ENCODE data around the gene EHMT1. TPM values are rescaled to one million over a fixed set of nuclear protein-coding genes. Genes with fewer than 3 reads are reported as not detected.
"Not testable (repeated sequence)": the region's sequence is repeated elsewhere in the genome, so short reads cannot be mapped to it uniquely, and the experiment has no call there.

The EHMT1 gene
- polyA plus RNA-seq, 3 donors from 2014 or later, result 14.1 to 62.7 (median 14.8) TPM

DNA sequence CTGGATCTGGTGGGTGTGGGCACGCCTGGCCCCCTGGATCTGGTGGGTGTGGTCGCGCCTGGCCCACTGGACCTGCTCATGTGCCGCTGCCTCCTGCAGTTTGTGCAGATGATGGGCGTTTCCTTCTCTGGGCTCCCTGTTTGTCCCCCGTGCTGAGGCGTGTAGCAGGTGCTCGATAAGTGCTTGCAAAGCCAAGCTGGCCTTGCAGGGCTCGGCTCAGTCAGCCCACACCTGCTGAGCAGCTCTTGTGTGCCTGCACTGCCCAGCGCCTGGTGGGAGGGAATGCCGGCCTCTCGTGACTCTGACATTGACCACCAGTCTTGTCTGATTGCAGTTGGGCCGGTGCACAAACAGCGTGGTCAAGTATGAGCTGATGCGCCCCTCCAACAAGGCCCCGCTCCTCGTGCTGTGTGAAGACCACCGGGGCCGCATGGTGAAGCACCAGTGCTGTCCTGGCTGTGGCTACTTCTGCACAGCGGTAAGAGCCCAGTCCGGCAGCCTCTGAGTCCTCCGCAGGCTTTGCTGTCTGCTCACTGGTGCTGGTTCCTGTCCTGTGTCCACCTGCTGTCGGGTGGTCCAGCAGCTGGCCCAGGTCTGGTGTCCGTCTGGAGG lies 156.1 kb downstream of the EHMT1 start:
- no peak for DNase-seq
- no peak overlapping the region for H3K4me3 Mint-ChIP-seq
- peaks cover 2 to 8% (median 4%) of the 10 kb centered on the region in 3 donors for H3K27me3 Mint-ChIP-seq (ENCODE audit: low read depth in 3 of 3)
- peaks cover 7 to 16% of the 10 kb centered on the region in 2 donors for H3K4me1 Mint-ChIP-seq
- H3K27ac Mint-ChIP-seq, result no peak overlapping the region
- H3K9me3 Mint-ChIP-seq, result no peaks in the 10 kb centered on the region
- H3K36me3 Mint-ChIP-seq, result peaks cover 23 to 49% (median 29%) of the 10 kb centered on the region in 3 donors

DNA sequence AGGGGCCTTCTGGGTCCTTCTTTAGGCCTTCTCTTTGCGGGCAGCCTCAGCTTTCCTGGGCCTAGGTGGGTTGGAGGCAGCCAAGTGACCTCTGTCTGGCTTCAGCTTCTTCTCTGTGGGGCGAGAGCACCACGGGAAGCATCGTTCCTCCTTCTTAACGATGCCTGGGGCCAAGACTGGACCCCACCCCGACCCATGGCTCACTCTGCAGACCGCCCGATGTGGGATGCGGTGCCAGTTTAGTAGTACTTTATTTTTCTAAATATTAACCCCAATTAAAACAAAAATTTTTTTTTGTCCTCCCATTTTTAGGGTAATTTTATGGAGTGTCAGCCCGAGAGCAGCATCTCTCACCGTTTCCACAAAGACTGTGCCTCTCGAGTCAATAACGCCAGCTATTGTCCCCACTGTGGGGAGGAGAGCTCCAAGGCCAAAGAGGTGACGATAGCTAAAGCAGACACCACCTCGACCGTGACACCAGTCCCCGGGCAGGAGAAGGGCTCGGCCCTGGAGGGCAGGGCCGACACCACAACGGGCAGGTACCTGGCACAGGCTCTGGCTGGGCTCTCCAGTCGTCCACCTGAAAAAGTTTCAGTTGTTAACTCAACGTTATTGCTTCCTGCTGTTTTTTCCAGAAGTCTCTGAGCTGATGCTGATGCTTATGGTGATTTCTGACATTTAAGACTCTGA lies 157.6 kb downstream of the EHMT1 start:
- H3K9me3 Mint-ChIP-seq, result no peaks in the 10 kb centered on the region
- H3K36me3 Mint-ChIP-seq, result peaks cover 11 to 34% (median 19%) of the 10 kb centered on the region in 3 donors
- DNase-seq, result no peak
- H3K27me3 Mint-ChIP-seq (ENCODE audit: low read depth in 3 of 3), result peaks cover 0 to 7% (median 4%) of the 10 kb centered on the region in 3 donors
- H3K4me1 Mint-ChIP-seq, result peaks cover 0 to 5% of the 10 kb centered on the region in 2 donors
- H3K4me3 Mint-ChIP-seq, result no peak overlapping the region
- H3K27ac Mint-ChIP-seq, result peak overlapping the region in 1 of 6 donors; percentile 17

DNA sequence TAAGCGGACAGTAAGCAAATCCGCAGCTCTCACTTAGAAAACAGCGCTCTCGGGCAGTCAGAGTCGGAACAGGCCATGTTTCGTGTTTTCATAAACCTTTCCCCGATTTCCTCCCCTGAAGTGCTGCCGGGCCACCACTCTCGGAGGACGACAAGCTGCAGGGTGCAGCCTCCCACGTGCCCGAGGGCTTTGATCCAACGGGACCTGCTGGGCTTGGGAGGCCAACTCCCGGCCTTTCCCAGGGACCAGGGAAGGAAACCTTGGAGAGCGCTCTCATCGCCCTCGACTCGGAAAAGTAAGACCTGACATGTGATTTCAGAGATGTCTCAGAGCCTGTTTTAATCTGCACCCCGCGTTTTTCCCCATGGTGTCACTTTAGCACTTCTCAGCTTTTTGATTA lies 159.0 kb downstream of the EHMT1 start:
- Mint-ChIP-seq H3K4me3 (no peak overlapping the region), H3K27ac (peak overlapping the region in 1 of 6 donors; percentile 20), H3K9me3 (no peaks in the 10 kb centered on the region), H3K36me3 (peaks cover 16 to 37% (median 23%) of the 10 kb centered on the region in 3 donors), H3K4me1 (peaks cover 0 to 8% of the 10 kb centered on the region in 2 donors), H3K27me3 (ENCODE audit: low read depth in 3 of 3) (peaks cover 0 to 8% (median 4%) of the 10 kb centered on the region in 3 donors)
- no peak for DNase-seq

DNA sequence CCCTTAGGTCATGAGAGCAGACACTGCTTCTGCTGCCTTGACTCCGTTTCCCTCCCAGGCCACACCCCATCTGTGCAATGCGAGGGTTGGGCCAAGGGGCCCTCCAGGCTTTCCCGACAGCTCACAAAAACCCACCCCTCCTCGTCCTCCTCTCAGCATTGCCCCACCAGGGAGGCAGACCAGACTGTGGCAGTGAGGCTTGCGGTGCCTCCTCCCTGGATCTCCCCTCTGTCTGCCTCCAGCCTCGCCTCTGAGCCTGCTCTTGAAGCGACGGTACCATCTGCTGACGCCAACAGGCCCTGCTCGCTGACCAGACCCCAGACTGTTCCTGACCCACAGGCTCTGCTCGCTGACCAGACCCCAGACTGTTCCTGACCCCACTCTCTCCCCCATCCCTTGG lies 159.5 kb downstream of the EHMT1 start:
- peaks cover 22 to 40% (median 29%) of the 10 kb centered on the region in 3 donors for H3K36me3 Mint-ChIP-seq
- DNase-seq, result no peak
- H3K4me3 Mint-ChIP-seq, result no peak overlapping the region
- H3K4me1 Mint-ChIP-seq, result peaks cover 2 to 13% of the 10 kb centered on the region in 2 donors
- peaks cover 0 to 9% (median 4%) of the 10 kb centered on the region in 3 donors for H3K27me3 Mint-ChIP-seq (ENCODE audit: low read depth in 3 of 3)
- peak overlapping the region in 2 of 6 donors; percentile 35 to 54 for H3K27ac Mint-ChIP-seq
- H3K9me3 Mint-ChIP-seq, result no peaks in the 10 kb centered on the region

DNA sequence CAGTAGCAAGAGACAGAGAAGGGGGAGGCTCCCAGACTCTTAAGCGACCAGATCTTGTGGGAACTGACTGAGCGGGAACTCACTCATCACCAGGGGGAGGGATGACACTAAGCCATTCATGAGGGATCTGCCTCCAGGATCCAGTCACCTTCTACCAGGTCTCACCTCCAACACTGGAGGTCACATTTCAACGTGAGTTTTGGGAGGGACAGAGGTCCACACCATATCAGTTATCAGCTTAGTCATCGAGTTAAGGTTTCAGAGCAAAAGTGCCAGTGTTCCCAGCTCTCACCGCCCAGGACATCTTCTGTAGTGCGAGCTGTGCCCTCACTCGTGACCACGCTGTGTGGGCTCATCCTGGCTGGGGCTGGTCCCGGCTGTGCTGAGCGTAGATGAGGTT lies 160.1 kb downstream of the EHMT1 start:
- Mint-ChIP-seq H3K9me3 (no peaks in the 10 kb centered on the region), H3K27ac (peak overlapping the region in 2 of 6 donors; percentile 30 to 54), H3K4me1 (peaks cover 2 to 16% of the 10 kb centered on the region in 2 donors), H3K36me3 (peaks cover 23 to 42% (median 29%) of the 10 kb centered on the region in 3 donors), H3K4me3 (no peak overlapping the region), H3K27me3 (ENCODE audit: low read depth in 3 of 3) (peaks cover 0 to 9% (median 4%) of the 10 kb centered on the region in 3 donors)
- DNase-seq, result no peak

DNA sequence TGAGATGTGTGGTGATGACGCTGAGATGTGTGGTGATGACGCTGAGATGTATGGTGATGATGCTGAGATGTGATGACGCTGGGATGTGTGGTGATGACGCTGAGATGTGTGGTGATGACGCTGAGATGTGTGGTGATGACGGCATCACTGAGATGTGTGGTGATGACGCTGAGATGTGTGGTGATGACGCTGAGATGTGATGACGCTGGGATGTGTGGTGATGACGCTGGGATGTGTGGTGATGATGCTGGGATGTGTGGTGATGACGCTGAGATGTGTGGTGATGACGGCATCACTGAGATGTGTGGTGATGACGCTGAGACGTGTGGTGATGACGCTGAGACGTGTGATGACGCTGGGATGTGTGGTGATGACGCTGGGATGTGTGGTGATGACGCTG lies 161.2 kb downstream of the EHMT1 start:
- peaks cover 23 to 42% (median 29%) of the 10 kb centered on the region in 3 donors for H3K36me3 Mint-ChIP-seq
- peaks cover 0 to 11% (median 4%) of the 10 kb centered on the region in 3 donors for H3K27me3 Mint-ChIP-seq (ENCODE audit: low read depth in 3 of 3)
- DNase-seq, H3K9me3 Mint-ChIP-seq, H3K27ac Mint-ChIP-seq, H3K4me3 Mint-ChIP-seq: not testable (repeated sequence)
- H3K4me1 Mint-ChIP-seq, result peaks cover 5 to 19% of the 10 kb centered on the region in 2 donors

DNA sequence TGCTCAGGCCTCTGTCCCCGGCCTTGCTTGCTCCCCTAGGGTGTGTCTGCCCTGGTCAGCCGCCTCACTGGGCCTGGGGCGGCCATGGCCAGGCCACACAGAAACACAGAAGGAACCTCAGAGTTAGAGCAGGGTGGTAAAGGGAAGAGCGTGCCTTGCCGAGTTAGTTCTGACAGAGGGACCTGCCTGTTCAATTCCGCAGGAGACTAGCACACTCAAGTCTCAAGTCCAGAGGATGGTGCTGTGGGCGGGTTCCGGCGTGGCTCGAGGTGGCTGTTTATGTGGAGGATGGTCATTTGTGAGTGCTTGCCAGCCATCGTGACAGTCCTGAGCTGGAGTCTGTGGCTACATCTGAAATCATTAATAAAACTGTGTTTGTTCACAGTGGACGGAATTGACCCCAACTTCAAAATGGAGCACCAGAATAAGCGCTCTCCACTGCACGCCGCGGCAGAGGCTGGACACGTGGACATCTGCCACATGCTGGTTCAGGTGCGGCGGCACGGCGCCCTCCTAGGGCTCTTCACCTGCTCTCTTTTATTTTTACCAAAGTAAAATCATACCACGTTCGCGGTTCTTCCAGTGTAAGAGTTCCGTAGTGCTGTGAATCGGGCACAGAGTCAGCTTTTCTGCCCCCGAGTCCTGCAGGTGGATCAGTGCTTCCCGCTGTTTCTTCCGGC lies 163.2 kb downstream of the EHMT1 start:
- peaks cover 7 to 18% of the 10 kb centered on the region in 2 donors for H3K4me1 Mint-ChIP-seq
- no peak overlapping the region for H3K4me3 Mint-ChIP-seq
- H3K9me3 Mint-ChIP-seq, result no peaks in the 10 kb centered on the region
- no peak overlapping the region for H3K27ac Mint-ChIP-seq
- DNase-seq, result no peak
- peaks cover 18 to 43% (median 24%) of the 10 kb centered on the region in 3 donors for H3K36me3 Mint-ChIP-seq
- peaks cover 0 to 10% (median 8%) of the 10 kb centered on the region in 3 donors for H3K27me3 Mint-ChIP-seq (ENCODE audit: low read depth in 3 of 3)

DNA sequence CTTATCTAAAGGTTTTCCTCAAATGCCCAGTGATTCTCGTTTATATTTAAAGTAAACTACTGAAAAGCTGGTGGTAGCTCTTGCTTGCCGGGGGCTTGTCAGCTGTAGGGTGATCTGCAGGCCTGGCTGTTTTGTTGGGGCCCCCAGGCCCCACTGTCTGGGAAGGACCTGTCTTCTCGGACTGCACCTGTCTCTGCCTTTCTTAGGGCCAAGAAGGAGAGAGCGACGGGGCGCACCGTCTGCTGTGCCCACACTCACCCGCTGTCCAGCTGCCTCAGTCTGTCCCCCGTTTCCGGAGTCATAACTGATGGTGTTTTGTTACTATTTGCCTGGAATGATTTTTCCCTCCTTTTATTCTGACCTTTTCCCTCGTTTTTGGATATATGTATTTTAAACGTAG lies 164.7 kb downstream of the EHMT1 start:
- peak overlapping the region in 4 of 6 donors; percentile 30 to 67 (median 50) for H3K27ac Mint-ChIP-seq

DNA sequence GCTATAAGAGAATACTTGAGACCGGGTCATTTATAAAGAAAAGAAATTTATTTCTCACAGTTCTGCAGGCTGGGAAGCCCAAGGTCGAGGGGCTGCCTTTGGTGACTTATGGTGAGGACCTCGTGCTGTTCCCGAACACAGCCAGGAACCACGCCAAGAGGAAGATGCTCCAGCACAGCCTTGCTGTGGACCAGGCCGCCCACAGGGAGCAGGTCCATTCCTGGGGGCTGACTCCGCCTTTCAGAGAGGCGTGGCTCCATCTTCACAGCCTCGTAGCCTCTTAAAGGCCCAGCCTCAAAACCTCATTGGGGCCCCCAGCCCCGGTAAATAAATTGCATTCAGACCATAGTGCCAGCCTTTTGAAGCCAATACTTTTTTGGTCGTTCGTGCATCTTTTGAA lies 165.2 kb downstream of the EHMT1 start:
- Mint-ChIP-seq H3K27me3 (ENCODE audit: low read depth in 3 of 3) (peaks cover 5 to 11% (median 6%) of the 10 kb centered on the region in 3 donors), H3K4me3 (no peak overlapping the region), H3K36me3 (peaks cover 10 to 26% (median 12%) of the 10 kb centered on the region in 3 donors), H3K27ac (peak overlapping the region in 1 of 6 donors; percentile 67), H3K9me3 (no peaks in the 10 kb centered on the region), H3K4me1 (peaks cover 11 to 21% of the 10 kb centered on the region in 2 donors)
- no peak for DNase-seq

More for the DNA sequence above, 164.7 kb downstream of the EHMT1 start:
- DNase-seq, result no peak
- H3K27me3 Mint-ChIP-seq (ENCODE audit: low read depth in 3 of 3), result peaks cover 6 to 10% (median 9%) of the 10 kb centered on the region in 3 donors
- H3K4me1 Mint-ChIP-seq, result peaks cover 11 to 21% of the 10 kb centered on the region in 2 donors
- no peak overlapping the region for H3K4me3 Mint-ChIP-seq
- peaks cover 15 to 32% (median 17%) of the 10 kb centered on the region in 3 donors for H3K36me3 Mint-ChIP-seq
- H3K9me3 Mint-ChIP-seq, result no peaks in the 10 kb centered on the region

DNA sequence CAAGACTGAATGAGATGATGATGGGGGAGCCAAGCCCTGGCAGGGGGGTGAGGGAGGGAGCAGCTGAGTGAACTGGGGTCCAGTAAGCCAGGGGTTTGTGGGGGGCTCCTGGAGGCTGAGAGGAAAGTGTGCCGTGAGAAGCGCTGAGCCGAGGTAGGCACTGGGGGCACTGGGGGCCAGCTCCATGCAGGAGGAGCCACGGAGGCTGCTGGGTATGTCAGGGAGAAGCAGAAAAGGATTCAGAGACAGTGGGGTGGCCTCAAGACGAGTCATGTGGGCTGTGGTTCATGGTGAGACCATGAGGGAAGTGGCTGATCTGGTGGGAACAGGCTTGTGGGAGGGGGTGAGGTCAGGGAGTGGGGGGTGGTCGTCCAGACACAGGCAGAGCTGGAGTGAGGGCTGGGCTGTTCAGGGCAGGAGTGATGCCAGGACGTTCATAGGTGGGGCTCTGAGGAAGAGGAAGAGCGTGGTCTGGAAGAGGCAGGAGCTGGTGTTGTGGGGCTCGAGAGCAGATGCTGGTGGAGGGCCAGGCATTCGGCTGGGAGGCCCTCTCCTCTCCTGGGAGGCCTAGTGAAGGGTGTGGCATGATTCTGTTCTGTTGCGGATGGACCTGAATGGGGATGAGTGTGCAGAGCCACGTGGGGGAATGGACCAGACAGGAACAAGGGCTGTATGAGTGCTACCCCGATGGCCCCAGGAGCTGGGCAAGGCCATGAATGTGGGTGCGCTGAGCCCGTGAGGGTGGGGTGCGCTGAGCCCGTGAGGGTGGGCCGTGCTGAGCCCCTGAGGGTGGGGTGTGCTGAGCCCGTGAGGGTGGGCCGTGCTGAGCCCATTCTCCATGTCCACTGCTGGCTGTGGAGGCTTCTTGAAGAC lies 166.1 kb downstream of the EHMT1 start:
- Mint-ChIP-seq H3K4me1 (peaks cover 11 to 21% of the 10 kb centered on the region in 2 donors), H3K9me3 (no peaks in the 10 kb centered on the region), H3K36me3 (peaks cover 10 to 26% (median 12%) of the 10 kb centered on the region in 3 donors), H3K27me3 (ENCODE audit: low read depth in 3 of 3) (peaks cover 5 to 8% (median 6%) of the 10 kb centered on the region in 3 donors), H3K4me3 (no peak overlapping the region), H3K27ac (peak overlapping the region in 1 of 6 donors; percentile 55)
- DNase-seq, result no peak

DNA sequence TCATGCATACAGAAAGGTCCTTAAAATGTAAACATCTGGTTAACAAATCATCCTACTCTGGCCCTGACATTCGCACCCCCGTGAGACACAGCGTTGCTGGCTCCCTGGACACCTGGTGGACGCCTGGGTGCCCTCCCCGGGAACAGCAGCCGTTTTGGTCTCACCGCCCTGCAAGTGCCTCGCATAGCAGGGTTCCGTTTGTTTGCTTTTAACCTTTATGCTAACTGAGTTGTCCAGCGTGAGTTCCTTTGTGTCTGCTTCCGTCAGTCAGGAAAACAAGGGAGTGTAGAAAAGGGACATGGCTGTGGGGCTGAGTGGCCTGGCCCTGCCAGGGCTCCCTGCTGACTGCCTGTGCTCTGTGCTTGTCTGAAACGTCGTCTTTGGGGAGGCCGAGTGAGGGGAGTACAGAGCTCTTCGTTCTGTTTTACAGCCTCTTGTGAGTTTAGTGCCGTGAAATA lies 166.9 kb downstream of the EHMT1 start:
- DNase-seq, result no peak
- Mint-ChIP-seq H3K9me3 (no peaks in the 10 kb centered on the region), H3K4me3 (no peak overlapping the region), H3K4me1 (peaks cover 11 to 21% of the 10 kb centered on the region in 2 donors), H3K27me3 (ENCODE audit: low read depth in 3 of 3) (peaks cover 5 to 8% (median 6%) of the 10 kb centered on the region in 3 donors), H3K27ac (peak overlapping the region in 2 of 6 donors; percentile 31 to 41), H3K36me3 (peaks cover 10 to 30% (median 12%) of the 10 kb centered on the region in 3 donors)

DNA sequence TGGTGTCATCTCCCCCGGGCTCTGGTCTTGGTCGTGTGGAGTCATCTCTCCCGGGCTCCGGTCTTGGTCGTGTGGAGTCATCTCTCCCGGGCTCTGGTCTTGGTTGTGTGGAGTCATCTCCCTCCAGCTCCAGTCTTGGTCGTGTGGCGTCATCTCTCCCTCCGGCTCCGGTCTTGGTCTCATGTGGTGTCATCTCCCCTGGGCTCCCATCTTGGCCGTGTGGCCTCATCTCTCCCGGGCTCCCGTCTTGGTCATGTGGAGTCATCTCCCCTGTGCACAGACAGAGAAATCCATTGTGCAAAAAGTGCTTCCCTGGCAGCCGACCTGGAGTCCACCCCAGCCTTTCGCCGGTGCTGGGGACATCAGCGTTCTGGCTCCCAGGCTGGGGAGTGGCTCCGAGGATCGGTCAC lies 167.7 kb downstream of the EHMT1 start:
- peak overlapping the region in 1 of 6 donors; percentile 46 for H3K27ac Mint-ChIP-seq
- H3K4me1 Mint-ChIP-seq, result peaks cover 11 to 21% of the 10 kb centered on the region in 2 donors
- H3K9me3 Mint-ChIP-seq, result no peaks in the 10 kb centered on the region
- peaks cover 10 to 37% (median 19%) of the 10 kb centered on the region in 3 donors for H3K36me3 Mint-ChIP-seq
- no peak for DNase-seq
- H3K4me3 Mint-ChIP-seq, result no peak overlapping the region
- H3K27me3 Mint-ChIP-seq (ENCODE audit: low read depth in 3 of 3), result peaks cover 5 to 8% (median 6%) of the 10 kb centered on the region in 3 donors

DNA sequence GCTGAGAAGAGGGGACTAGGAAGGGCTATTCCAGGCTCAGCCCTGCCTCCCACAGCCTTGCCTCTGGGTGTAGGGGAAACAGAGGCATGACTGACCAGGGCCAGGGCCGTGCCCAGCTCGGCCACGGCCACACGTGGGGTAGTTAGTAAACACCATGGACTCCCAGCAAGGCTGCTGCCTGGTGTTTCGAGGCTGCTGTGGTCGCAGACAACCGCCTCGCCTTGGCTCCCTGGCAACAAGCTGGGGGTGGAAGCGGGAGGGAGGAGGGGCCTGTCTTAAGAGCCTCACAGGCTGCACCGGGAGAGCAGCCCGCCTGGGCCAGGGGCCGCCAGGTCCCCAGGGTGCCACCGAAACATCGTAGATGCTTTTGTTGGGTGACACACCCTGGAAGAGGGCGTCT lies 168.6 kb downstream of the EHMT1 start:
- DNase-seq, result no peak
- Mint-ChIP-seq H3K4me3 (no peak overlapping the region), H3K27ac (no peak overlapping the region), H3K4me1 (peaks cover 11 to 21% of the 10 kb centered on the region in 2 donors), H3K27me3 (ENCODE audit: low read depth in 3 of 3) (peaks cover 5 to 9% (median 6%) of the 10 kb centered on the region in 3 donors), H3K36me3 (peaks cover 10 to 40% (median 22%) of the 10 kb centered on the region in 3 donors), H3K9me3 (no peaks in the 10 kb centered on the region)
